ENCODE results near the gene KCNT1. TPM values are rescaled to one million over a fixed set of nuclear protein-coding genes. Genes with fewer than 3 reads are reported as not detected.

Gene KCNT1
- polyA plus RNA-seq, 1 experiment = not detected

DNA sequence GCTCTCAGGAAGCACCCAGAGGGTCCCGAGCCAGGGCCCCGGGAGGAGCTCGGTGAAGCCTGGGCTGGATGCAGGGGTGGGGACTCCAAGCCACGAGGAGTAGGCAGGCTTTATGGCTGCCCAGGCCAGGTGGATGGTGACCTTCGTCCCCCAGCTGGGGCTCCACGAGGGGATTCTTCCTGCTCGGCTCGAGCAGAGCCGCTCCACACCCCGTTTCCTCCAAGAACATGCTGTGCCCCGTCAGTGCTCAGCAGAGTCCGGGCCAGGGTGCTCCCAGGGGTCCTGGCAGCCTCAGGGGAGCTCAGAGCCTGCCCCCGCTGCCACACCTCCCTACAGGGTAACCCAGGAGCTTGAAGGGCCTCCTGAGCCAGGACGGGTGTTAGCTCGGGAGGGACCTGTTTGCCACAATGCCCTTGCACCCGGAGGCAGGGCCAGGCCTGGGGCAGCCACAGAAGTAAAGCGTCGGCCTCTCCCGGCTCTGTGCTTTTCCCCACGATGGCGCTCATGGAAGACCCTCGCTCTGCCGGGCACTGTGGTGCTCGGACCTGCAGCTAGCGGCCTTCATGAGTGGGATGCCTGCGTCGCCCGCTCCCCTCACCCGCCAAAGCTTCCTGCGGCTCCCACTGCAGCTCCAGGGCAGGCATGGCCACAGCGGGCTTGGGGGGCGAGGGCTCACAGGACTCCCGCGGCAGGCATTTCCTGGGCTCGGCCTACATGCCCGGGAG is 86.8 kb downstream of the KCNT1 start:
- CTCF ChIA-PET = interaction anchor here (1.6 kb wide), 2 partner anchors 8 to 10 kb away, joined by 4 to 7 read pairs; no protein-coding TSS in a partner anchor
- POLR2A ChIA-PET = no interaction called here
- TF ChIP-seq, protein P1, sequence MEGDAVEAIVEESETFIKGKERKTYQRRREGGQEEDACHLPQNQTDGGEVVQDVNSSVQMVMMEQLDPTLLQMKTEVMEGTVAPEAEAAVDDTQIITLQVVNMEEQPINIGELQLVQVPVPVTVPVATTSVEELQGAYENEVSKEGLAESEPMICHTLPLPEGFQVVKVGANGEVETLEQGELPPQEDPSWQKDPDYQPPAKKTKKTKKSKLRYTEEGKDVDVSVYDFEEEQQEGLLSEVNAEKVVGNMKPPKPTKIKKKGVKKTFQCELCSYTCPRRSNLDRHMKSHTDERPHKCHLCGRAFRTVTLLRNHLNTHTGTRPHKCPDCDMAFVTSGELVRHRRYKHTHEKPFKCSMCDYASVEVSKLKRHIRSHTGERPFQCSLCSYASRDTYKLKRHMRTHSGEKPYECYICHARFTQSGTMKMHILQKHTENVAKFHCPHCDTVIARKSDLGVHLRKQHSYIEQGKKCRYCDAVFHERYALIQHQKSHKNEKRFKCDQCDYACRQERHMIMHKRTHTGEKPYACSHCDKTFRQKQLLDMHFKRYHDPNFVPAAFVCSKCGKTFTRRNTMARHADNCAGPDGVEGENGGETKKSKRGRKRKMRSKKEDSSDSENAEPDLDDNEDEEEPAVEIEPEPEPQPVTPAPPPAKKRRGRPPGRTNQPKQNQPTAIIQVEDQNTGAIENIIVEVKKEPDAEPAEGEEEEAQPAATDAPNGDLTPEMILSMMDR (IDR thresholded peaks at IDR 0.05; ENCODE audit: insufficient read depth, low read depth, low read length) = no peak
- Histone ChIP-seq H3K36me3 (ENCODE audit: control insufficient read depth, insufficient read depth, low read length) (no peaks in the 10 kb centered on the region), H3K4me3 (ENCODE audit: low read depth, low read length) (no peak overlapping the region), H3K27me3 (ENCODE audit: control insufficient read depth, insufficient read depth, low read length) (no peaks in the 10 kb centered on the region; the same call in 1 of the 2 replicates)
- no peak for DNase-seq (ENCODE audit: low read depth)

DNA sequence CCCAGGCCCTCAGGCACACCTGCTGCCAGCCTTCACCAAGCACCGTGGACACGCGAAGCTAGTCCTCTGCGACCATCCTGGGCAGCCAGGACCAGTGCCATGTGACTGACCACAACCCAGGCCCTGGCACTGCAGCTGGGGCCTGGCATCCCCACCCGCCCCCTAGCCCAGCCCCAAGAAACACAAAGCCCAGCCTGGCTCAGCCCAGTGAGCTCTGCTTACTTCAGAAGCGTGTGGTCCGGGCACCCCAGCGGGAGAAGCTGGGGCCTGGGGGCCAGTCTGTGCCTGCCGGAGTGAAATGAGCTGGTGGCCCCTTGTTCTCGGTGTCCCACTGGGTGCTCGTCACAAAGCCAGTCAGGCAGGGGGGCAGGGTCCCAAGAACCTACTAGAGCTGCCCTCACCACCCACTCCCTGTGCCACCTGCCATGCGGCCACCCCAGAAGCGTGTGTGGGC is 87.9 kb downstream of the KCNT1 start:
- no peaks in the 10 kb centered on the region for H3K36me3 ChIP-seq (ENCODE audit: control insufficient read depth, insufficient read depth, low read length)
- H3K4me3 ChIP-seq (ENCODE audit: low read depth, low read length) = no peak overlapping the region
- ChIA-PET CTCF (interaction anchor here (1.6 kb wide), 2 partner anchors 7 to 9 kb away, joined by 4 to 7 read pairs; no protein-coding TSS in a partner anchor), POLR2A (no interaction called here)
- H3K27me3 ChIP-seq (ENCODE audit: control insufficient read depth, insufficient read depth, low read length) = no peaks in the 10 kb centered on the region; the same call in 1 of the 2 replicates
- DNase-seq (ENCODE audit: low read depth) = no peak
- TF ChIP-seq, protein P1 (IDR thresholded peaks at IDR 0.05; ENCODE audit: insufficient read depth, low read depth, low read length) = no peak

DNA sequence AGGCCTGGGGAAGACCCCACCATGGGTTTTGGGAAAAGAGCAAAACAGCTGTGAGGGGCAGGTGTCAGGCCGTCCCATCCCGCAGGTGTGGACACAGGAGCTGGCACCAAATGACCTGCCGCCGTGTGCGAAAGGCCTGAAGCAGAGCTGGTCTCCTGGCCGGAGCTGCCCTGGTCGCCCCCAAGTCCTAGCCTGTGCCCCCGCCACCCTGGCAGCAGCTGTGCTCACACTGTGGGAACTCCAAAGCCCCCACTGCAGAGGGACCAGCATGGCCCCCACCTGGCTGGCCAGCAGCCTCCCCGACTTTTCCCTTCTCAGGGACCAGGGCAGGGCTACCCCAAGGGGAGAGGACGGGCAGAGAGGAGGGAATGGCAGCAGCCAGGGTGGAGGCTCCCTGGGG is 88.4 kb downstream of the KCNT1 start:
- H3K4me3 ChIP-seq (ENCODE audit: low read depth, low read length) = no peak overlapping the region
- TF ChIP-seq, protein P1 (IDR thresholded peaks at IDR 0.05; ENCODE audit: insufficient read depth, low read depth, low read length) = no peak
- ChIA-PET POLR2A (no interaction called here), CTCF (no interaction called here)
- no peaks in the 10 kb centered on the region; the same call in 1 of the 2 replicates for H3K27me3 ChIP-seq (ENCODE audit: control insufficient read depth, insufficient read depth, low read length)
- DNase-seq (ENCODE audit: low read depth) = no peak
- H3K36me3 ChIP-seq (ENCODE audit: control insufficient read depth, insufficient read depth, low read length) = no peaks in the 10 kb centered on the region

DNA sequence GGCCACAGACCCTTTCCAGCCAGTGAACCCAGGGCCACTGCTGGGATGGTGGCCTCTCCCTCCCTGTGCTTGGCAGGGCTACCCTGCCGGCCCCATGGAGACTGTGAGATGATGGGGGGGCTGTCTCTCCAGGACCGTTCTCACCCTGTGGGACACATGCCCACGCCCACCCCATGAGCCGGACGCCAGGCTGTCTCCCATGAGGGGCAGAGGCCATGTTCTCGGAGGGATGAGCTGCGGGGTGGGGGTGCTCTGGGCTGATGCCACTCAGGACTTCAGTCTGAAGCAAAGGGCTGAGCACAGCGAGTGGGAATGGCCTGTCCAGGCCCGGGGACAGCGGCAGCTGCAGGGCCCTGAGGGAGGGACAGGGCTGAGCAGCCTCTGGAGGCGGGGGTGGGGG is 88.9 kb downstream of the KCNT1 start:
- Histone ChIP-seq H3K4me3 (ENCODE audit: low read depth, low read length) (no peak overlapping the region), H3K27me3 (ENCODE audit: control insufficient read depth, insufficient read depth, low read length) (no peaks in the 10 kb centered on the region; the same call in 1 of the 2 replicates), H3K36me3 (ENCODE audit: control insufficient read depth, insufficient read depth, low read length) (no peaks in the 10 kb centered on the region)
- TF ChIP-seq, protein P1 (IDR thresholded peaks at IDR 0.05; ENCODE audit: insufficient read depth, low read depth, low read length) = no peak
- DNase-seq (ENCODE audit: low read depth) = no peak
- ChIA-PET CTCF (no interaction called here), POLR2A (no interaction called here)

DNA sequence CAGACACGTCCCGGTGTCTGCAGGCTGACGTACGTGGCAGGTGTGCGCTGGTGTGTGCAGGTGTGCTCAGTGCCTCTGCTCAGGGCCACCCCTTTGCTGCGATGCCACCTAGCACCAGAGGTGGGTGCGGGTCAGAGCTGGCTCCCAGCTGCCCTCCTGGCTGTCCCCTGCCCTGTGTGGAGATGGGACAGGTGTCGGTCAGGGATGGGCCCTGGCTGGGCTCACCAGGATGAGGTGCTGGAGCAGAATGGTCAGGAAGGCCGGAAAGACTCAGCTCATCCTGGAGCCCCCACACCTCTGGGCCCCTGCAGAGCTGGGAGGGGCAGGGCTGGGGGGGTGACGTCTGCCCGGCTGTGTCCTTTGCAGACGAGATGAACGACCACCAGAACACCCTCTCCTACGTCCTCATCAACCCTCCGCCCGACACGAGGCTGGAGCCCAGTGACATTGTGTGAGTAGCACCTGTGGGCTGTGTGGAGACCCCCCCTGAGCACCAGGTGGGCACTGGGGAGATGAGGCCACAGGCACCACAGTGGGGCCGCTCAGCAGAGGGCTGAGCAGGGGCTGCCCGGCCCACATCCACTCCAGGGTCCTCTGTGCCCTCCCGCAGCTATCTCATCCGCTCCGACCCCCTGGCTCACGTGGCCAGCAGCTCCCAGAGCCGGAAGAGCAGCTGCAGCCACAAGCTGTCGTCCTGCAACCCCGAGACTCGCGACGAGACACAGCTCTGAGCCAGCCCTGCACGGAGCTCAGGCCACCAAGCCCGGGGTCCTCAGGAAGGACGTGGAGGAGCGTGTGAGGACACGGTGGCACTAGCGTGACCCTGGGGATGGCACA is 89.7 kb downstream of the KCNT1 start:
- no peak for DNase-seq (ENCODE audit: low read depth)
- POLR2A ChIA-PET = interaction anchor here (0.6 kb wide), 1 partner anchor 1115 kb away, joined by 3 read pairs; no protein-coding TSS in a partner anchor
- CTCF ChIA-PET = no interaction called here

More for the DNA sequence above, 89.7 kb downstream of the KCNT1 start:
- Histone ChIP-seq H3K27me3 (ENCODE audit: control insufficient read depth, insufficient read depth, low read length) (no peaks in the 10 kb centered on the region; the same call in 1 of the 2 replicates), H3K4me3 (ENCODE audit: low read depth, low read length) (no peak overlapping the region), H3K36me3 (ENCODE audit: control insufficient read depth, insufficient read depth, low read length) (no peaks in the 10 kb centered on the region)
- TF ChIP-seq, protein P1 (IDR thresholded peaks at IDR 0.05; ENCODE audit: insufficient read depth, low read depth, low read length) = no peak

All from BJ (cell line).